Caco-2 (cell line): ENCODE measurements around the gene IGFBP2. TPM values are rescaled to one million over a fixed set of nuclear protein-coding genes. Genes with fewer than 3 reads are reported as not detected.

Experiments
- BruUV-seq: library from RNA; stranded (reverse); fragments of 400-500 nt; replicated peaks from 2 replicates; lab custom pipeline; 2021; lab: Mats Ljungman, UMichigan
- CTCF ChIA-PET: fragments of 300-600 bp; sonication (Branson Sonifier 250); formaldehyde crosslinking; loops from one replicate; lab custom pipeline; 2022; ENCODE audit warnings: antibody characterized with exemption; lab: Charles Lee
- POLR2A ChIA-PET: fragments of 300-600 bp; sonication (Branson Sonifier 250); formaldehyde crosslinking; loops from one replicate; lab custom pipeline; 2022; ENCODE audit warnings: antibody characterized with exemption; lab: Charles Lee
- DNase-seq, 2 experiments: peaks; one replicate each; pipeline versions ENCODE4 v3.0.0 to v3.0.0-alpha.2; 2020 to 2022
- H3K27me3 ChIP-seq: replicated peaks from 2 replicates; pipeline ENCODE4 v1.6.0; 2011; ENCODE audit warnings: low read length; ENCODE audit not compliant: control insufficient read depth, insufficient read depth
- H3K36me3 ChIP-seq: 2 replicates; pipeline ENCODE4 v1.5.1; 2011; ENCODE audit warnings: low read length; ENCODE audit not compliant: control insufficient read depth, insufficient read depth
- H3K4me1 ChIP-seq: fragments of 250-450 bp; sonication (Bioruptor Pico); 2 replicates; pipeline ENCODE4 v1.5.1; 2020; ENCODE audit warnings: mild to moderate bottlenecking
- H3K4me3 ChIP-seq: 2 replicates; pipeline ENCODE4 v1.5.1; 2011; ENCODE audit warnings: low read depth, mild to moderate bottlenecking, control low read depth, low read length
- H3K9me3 ChIP-seq: fragments of 250-450 bp; sonication (Bioruptor Pico); 2 replicates; pipeline ENCODE4 v1.5.1; 2020; ENCODE audit warnings: mild to moderate bottlenecking, moderate library complexity
- H3K27ac Mint-ChIP-seq: one replicate; pipeline ENCODE4 v1.8.0; 2022; ENCODE audit warnings: mixed read lengths; ENCODE audit not compliant: unreplicated experiment
- H3K27me3 Mint-ChIP-seq: one replicate; pipeline ENCODE4 v1.8.0; 2022; ENCODE audit warnings: mixed read lengths; ENCODE audit not compliant: insufficient read depth, unreplicated experiment
- H3K36me3 Mint-ChIP-seq: one replicate; pipeline ENCODE4 v1.8.0; 2022; ENCODE audit warnings: mild to moderate bottlenecking, mixed read lengths; ENCODE audit not compliant: insufficient read depth, unreplicated experiment
- H3K4me1 Mint-ChIP-seq: one replicate; pipeline ENCODE4 v1.8.0; 2022; ENCODE audit warnings: low read depth, mixed read lengths; ENCODE audit not compliant: unreplicated experiment
- H3K4me3 Mint-ChIP-seq: one replicate; pipeline ENCODE4 v1.8.0; 2022; ENCODE audit warnings: mild to moderate bottlenecking, moderate library complexity, mixed read lengths; ENCODE audit not compliant: unreplicated experiment
- H3K9me3 Mint-ChIP-seq: one replicate; pipeline ENCODE4 v1.8.0; 2022; ENCODE audit warnings: mixed read lengths; ENCODE audit not compliant: unreplicated experiment
- CTCF ChIP-seq, 2 experiments: fragments of 200-600 bp in 1 of 2; IDR thresholded peaks; 1 replicate in 1 of 2; 2 replicates in 1 of 2; pipeline versions ENCODE4 v1.5.1 to v1.8.0; 2011 to 2022; ENCODE audit warnings: antibody characterized with exemption in 1 of 2, control low read depth in 1 of 2, inconsistent platforms in 1 of 2, low read depth in 1 of 2, low read length in 1 of 2, mild to moderate bottlenecking in 1 of 2, moderate library complexity in 1 of 2; ENCODE audit not compliant: insufficient read depth in 1 of 2, severe bottlenecking in 1 of 2, unreplicated experiment in 1 of 2
- intact Hi-C: fragments of 100-400 bp; cut with micrococcal nuclease; formaldehyde crosslinking; loops from one replicate; pipeline ENCODE4 v1.10.0; 2022; ENCODE audit not compliant: unreplicated experiment
- total RNA-seq: library from RNA; stranded (reverse); gene quantifications from 2 replicates; pipeline ENCODE4 v1.2.3, GENCODE V29; 2022

The IGFBP2 gene
- total RNA-seq, 1 experiment from 2014 or later = 6.6 TPM

- Histone ChIP-seq H3K27me3 (no peaks in the 10 kb centered on the region), H3K4me3 (no peak overlapping the region), H3K36me3 (no peaks in the 10 kb centered on the region), H3K9me3 (no peaks in the 10 kb centered on the region), H3K4me1 (no peaks in the 10 kb centered on the region)
- no peak for DNase-seq
- Mint-ChIP-seq H3K9me3 (peaks cover 6% of the 10 kb centered on the region), H3K27ac (no peak overlapping the region), H3K27me3 (peaks cover 16% of the 10 kb centered on the region), H3K36me3 (no peaks in the 10 kb centered on the region), H3K4me1 (no peaks in the 10 kb centered on the region), H3K4me3 (no peak overlapping the region)
- no peak for TF ChIP-seq CTCF (IDR thresholded peaks at IDR 0.05; ENCODE audit: insufficient read depth in 1 of 2, low read depth in 1 of 2, low read length in 1 of 2, severe bottlenecking in 1 of 2, unreplicated experiment in 1 of 2)
- POLR2A ChIA-PET = no interaction called here
- BruUV-seq = no TSS peak
- intact Hi-C loops = no loop called here
- CTCF ChIA-PET = interaction anchor here (0.6 to 1.4 kb wide), 2 partner anchors 425 to 797 kb away, joined by 3 read pairs; no protein-coding TSS in a partner anchor
Observed at GRCh38 chr2:216713691-216714336, 80.6 kb downstream of the IGFBP2 start.

Other genes starting within 250 kb of the IGFBP2 start
- 24.1 and 26.0 TPM in 2 replicates for gene SMARCAL1, start 220.9 kb upstream of the IGFBP2 start, total RNA-seq
- gene RPL37A, start 134.6 kb upstream of the IGFBP2 start, total RNA-seq = 2,873 and 2,887 TPM in 2 replicates
- 0.20 TPM in 1 of 2 replicates, not detected in the other for gene IGFBP5, start 62.1 kb downstream of the IGFBP2 start, total RNA-seq
- gene TNP1, start 226.6 kb downstream of the IGFBP2 start, total RNA-seq = not detected in 2 replicates